T-helper 2 cell (primary cell): ENCODE data around the gene FOXO3.

Experiments used
- DNase-seq, 5 experiments: peaks; one replicate each; pipeline versions ENCODE4 v3.0.0 to v3.0.0-alpha.2; 2012 to 2022

FOXO3 gene

DNA sequence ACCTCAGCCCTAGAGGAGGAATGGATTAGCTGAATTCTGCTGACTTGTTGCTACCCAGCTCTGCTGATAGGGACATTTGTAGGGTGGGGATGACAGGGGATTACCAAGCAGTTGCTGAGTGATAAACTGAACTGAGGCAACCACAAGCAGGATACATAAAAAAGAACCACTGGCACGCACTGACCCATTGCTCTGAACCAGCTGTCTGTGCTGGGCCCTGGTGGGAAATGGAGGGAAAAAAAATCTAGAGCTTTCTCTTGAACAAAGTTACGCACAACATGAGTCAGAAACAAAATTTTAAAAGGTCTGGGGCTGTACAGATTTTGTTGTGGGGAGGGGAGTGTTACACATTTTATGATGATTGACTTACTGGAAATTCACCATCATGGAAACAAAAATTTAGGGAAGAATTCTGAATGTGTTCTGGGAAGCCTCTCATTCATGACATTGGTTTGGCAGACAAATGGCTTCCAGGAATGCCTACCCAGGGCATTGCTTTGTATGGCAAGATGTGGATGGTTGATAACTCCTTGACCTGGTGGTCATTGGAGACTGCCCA is 37.7 kb downstream of the FOXO3 start:
- DNase-seq = peak in 1 of 5 experiments; percentile 83

DNA sequence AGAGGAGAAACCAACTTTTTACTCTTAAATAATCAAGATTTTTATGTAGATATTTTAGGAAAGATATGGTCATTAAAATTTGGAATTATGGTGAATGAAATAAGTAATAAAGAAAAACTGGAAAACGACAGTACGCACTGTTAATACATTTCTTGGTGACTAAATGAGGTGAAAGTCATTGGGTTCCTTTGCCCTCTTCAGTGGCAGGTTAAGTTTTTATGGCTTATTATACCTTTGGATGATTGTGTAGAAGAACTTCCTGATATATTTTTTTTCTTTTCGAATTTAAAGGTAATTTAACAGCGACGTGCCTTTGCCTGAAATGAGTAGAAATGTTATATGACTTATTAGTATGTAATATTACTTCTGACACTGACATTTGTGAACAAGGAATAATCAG is 43.4 kb downstream of the FOXO3 start:
- no peak for DNase-seq

- no peak for DNase-seq
Measured at GRCh38 chr6:108606250-108606690, 45.6 kb downstream of the FOXO3 start.

DNA sequence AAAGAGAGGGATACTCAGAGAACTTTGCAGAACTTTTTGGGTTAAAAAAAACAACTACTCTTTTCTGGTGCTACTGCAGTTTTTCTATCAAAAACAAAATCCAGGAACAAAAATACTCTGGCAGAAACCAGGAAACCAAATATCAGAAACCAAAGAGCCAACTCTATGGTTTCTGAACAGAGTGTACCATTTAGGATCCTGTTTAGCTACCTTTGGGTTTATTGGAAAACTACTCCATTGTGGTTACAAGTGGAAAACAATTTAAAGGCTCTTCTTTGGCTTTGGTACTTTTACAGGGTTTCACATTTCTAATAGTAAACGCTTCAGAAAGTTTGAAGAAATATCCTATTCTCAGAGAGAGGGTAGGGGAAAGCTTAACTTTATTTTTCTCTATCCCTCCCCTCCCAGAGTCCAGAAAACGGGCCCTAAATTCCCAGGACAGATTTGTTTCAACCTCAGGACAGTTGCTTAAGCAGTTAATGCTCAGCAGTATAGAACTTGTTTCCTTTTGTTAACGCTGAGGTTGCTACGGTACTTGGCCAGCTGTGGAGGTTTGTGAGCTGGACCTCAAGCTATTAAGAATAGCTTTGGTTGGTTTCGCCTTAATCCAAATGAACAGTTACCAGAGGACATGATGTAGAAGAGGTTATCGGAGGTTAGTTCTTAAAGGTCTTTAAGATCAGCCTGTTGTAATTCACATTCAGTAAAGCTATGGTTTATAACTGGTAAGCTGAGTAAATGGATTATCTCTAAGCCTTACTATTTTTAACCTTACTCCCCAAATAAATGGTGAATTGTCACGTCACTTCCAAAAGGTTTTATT is 47.9 kb downstream of the FOXO3 start:
- no peak for DNase-seq

- DNase-seq = no peak
Measured at GRCh38 chr6:108609276-108609769, 48.6 kb downstream of the FOXO3 start.

DNA sequence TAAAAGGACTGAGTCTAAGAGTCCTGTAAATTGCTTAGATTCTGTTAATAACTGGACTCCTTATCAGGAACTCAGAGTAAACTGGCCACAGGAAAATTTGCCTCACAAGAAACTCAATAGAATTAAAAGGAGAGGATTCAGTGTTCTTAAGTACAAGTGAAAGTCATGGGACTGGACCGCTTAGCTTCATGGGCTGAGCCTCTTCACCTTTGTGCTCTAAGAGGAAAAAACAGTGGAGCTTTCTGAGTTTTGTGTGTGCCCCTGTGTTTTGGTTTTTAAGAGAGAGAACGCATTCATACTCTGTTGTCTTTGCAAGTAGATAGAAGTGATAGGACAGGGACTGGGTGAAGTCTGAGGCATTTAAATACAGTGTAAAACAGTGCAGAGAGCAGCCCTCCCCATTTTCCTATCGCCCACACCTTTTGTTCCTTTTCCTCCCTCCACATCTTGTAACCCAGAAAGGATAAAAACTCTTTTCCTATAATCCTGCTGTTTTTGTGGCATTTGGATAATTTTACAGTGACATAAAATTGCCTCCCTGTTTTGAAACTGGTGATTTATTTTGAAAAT is 49.6 kb downstream of the FOXO3 start:
- no peak for DNase-seq

GRCh38 chr6:108610957-108611586 is 50.4 kb downstream of the FOXO3 start:
- no peak for DNase-seq

GRCh38 chr6:108612852-108613251 is 52.1 kb downstream of the FOXO3 start:
- no peak for DNase-seq

DNA sequence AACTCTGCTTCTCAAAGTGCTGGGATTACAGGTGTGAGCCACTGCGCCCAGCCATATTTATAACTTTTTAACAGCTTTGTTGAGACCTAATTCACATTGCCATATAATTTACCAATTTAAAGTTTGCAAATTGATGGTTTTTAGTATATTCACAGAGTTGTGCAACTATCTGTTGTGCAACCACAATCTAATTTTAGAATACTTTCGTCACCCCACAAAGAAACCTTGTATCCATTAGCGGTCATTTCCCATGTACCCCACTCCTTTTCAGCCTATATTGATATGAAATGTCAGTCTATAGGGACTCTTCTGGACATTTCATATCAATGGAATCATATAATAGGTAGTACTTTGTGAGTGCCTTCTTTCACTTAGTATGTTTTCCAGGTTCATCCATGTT is 55.8 kb downstream of the FOXO3 start:
- DNase-seq = no peak

GRCh38 chr6:108616973-108617372 is 56.3 kb downstream of the FOXO3 start:
- no peak for DNase-seq

DNA sequence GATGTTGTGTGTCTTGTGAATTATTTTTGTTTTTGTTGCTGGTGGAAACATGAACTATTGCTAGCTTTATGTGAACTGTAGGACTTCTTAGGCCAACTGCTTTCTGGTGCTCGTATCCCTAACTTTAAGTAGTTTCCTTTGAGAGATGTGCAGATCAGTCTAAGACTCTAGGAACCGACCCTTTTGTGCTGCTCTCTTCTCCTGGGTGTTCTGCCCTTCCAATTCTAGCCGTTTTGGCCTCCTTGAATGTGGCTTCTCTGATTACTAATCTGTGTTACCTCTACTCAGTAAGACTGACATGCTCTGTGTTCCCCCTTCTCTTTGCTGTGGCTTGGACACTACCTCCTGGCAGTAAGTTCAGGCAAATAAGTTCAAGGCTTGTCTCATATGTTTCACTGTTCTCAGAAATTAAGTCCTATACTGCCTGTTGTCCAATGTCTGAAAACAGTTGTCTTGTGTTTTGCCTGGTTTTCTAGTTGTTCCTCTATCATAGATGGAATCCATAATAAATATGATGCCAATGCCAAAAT is 58.0 kb downstream of the FOXO3 start:
- no peak for DNase-seq

GRCh38 chr6:108619431-108620197 is 58.9 kb downstream of the FOXO3 start:
- no peak for DNase-seq

DNA sequence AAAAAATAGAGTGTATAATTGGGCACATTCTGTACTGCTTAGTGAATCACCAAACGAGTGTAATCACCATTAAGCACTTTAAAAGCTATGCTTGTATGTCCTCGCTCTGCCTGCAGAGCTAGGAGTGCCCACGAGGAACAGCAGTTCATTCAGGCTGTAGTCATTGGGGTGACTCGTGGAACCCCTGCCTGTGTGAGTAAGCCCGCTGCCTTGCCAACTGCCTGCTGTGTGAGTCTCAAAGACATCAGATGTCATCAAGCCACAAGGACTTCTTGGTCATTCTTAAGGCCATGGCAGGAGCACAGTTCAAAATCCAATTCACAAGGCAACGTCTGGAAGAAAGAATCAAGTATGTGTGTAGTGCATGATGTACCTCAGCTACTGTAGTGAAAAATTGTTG is 60.4 kb downstream of the FOXO3 start:
- no peak for DNase-seq

DNA sequence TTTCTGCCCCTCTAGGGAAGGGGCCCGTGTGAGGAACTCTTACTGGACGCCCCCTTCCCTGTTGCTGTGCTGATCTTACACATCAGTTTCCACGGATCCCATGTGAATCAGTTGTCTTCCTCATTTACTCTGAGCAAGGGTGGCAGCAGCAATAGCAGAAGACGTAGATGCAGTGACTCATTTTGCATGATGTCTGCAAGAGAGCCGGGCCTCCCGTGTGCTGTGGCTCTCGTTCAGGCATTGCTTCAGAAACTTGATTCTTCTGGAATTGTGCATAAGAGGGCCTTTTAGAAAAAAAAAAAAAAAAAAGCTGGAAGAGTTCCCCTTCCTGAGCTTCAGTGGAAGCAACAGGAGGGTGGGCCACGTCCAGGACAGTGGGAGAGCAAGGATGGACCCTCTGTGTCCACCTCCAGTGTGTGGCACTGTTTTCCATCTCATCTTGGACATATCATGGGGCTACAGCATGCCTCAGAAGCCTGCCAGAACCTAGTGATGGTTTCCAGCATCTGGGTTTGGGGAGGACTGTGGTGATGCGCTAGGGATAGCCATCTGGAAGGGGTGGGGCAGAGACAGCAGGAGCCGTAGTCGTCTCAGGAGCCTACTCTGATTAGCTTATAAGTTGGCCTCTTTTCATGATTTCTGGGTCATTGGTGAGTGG is 62.1 kb downstream of the FOXO3 start:
- no peak for DNase-seq

GRCh38 chr6:108623995-108624394 is 63.3 kb downstream of the FOXO3 start:
- no peak for DNase-seq

DNA sequence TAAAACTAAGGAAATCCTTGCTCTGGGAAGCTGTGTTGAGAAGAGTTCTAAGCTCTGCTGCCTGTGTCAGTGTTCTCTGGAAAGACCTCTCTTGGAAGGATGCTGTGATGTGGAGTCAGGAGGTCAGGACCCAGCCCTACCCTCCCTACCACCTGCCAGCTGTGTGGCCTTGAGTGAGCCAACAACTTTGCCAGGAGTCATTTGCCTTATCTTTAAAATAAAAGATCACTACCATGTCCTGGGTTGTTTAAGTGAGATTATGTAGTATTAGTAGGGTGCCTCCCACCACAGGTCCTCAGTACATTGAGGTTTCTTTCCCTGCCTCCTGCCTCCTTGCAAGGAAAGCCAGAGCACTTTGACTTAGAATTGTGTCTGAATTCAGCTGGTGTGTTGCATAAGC is 64.9 kb downstream of the FOXO3 start:
- DNase-seq = no peak

DNA sequence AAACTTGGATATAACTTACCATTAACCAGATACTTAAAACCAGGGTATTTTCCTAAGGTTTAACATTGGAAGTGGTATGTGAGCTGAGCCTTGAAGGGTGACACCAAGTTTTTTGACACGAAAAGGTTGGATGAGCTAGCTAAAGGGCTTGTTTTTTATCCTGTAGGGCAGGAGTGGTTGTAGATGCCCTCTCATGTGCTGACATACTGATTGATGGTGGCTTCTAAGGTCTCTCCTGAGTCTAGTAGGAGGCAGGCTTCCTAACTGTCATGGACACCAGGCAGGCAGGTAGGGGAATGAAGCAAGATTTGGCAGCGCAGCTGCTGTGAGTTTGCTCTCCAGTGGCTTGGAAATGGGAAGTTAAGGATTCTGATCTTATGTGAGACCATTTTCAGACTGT is 66.1 kb downstream of the FOXO3 start:
- DNase-seq = no peak

DNA sequence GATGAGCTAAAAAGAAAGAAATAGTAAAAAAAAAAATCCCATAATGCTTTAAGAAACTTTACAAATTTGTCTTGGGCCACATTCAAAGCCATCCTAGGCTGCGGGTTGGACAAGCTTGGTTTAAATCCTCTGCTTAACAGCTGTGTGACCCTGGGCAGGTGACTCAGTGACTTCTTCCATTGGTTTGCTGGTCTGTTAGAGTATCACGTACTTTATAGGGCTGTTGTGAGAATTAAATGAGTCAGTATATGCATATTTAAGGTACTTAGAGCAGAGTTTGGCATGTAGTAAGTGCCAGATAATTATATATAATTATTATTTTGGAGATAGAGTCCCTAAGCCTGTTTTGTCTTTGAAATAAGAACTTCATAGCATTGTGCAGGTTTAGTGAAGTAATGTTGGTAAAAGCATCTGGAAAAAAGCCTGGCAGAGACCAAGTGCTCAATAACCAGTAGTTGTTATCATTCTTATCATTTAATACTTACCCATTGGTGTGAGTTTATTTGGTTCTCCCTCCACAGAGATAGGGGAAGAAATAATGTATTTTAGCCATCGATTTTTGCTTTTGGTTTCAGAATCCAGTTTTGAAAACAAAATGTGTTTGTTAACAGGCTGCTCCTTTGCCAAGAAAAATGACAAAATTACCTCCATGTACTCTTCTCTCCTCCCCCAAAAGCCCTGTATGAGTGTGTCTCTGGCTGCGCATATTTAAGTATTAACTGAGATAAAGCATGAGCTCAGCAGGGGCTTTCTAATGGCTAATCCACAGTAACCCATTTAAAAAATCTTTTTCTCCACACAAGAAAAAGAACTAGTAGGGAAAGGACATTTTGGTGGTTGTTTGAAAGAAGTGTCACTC is 67.2 kb downstream of the FOXO3 start:
- no peak for DNase-seq

- peak in 1 of 5 experiments; percentile 71 for DNase-seq
Measured at GRCh38 chr6:108630050-108630714, 69.5 kb downstream of the FOXO3 start.

- DNase-seq = no peak
Measured at GRCh38 chr6:108632441-108632840, 71.7 kb downstream of the FOXO3 start.
